GM12878 (cell line): ENCODE measurements around the gene IL10.

Source experiments
- HDAC6 ChIP-seq: fragments of 200-600 bp; sonication (generic); IDR thresholded peaks from one replicate; pipeline ENCODE4 v1.8.0; 2017; ENCODE audit warnings: antibody characterized with exemption; ENCODE audit not compliant: unreplicated experiment
- TCF12 ChIP-seq: IDR thresholded peaks from 2 replicates; pipeline ENCODE4 v1.6.1; 2011; ENCODE audit warnings: low read depth, mild to moderate bottlenecking, low read length

- TF ChIP-seq TCF12 = no peak
- TF ChIP-seq HDAC6 = no peak
These were observed 15.6 kb upstream of the IL10 start for GRCh38 chr1:206787891-206788290.
